Kidney tubule cell (primary cell): Measurements from ENCODE around the gene SIX3.

Source experiments
- DNase-seq: peaks from one replicate; pipeline ENCODE4 v3.0.0-alpha.2; 2018; ENCODE audit warnings: low spot score

SIX3 gene

GRCh38 chr2:44943693-44944101 is 2.2 kb downstream of the SIX3 start:
- no peak for DNase-seq

- no peak for DNase-seq
Measured at GRCh38 chr2:44944102-44944951, 2.8 kb downstream of the SIX3 start.

GRCh38 chr2:44944952-44945612 is 3.6 kb downstream of the SIX3 start:
- no peak for DNase-seq

GRCh38 chr2:44945676-44946371 is 4.3 kb downstream of the SIX3 start:
- no peak for DNase-seq

GRCh38 chr2:44946372-44947027 is 5.0 kb downstream of the SIX3 start:
- DNase-seq = no peak

- no peak for DNase-seq
Measured at GRCh38 chr2:44947028-44947375, 5.5 kb downstream of the SIX3 start.

GRCh38 chr2:44948565-44949328 is 7.2 kb downstream of the SIX3 start:
- no peak for DNase-seq

- peak; percentile 81 for DNase-seq
Measured at GRCh38 chr2:44949329-44950151, 8.0 kb downstream of the SIX3 start.

- DNase-seq = no peak
Measured at GRCh38 chr2:44950646-44951045, 9.1 kb downstream of the SIX3 start.

- no peak for DNase-seq
Measured at GRCh38 chr2:44951124-44951523, 9.6 kb downstream of the SIX3 start.

- no peak for DNase-seq
Measured at GRCh38 chr2:44951714-44952113, 10.2 kb downstream of the SIX3 start.

- peak; percentile 73 for DNase-seq
Measured at GRCh38 chr2:44952143-44952805, 10.8 kb downstream of the SIX3 start.

- DNase-seq = no peak
Measured at GRCh38 chr2:44952806-44953498, 11.4 kb downstream of the SIX3 start.

- no peak for DNase-seq
Measured at GRCh38 chr2:44953499-44953883, 12.0 kb downstream of the SIX3 start.

GRCh38 chr2:44954447-44954888 is 13.0 kb downstream of the SIX3 start:
- DNase-seq = no peak

- DNase-seq = no peak
Measured at GRCh38 chr2:44954889-44955592, 13.5 kb downstream of the SIX3 start.

- DNase-seq = peak; percentile 62
Measured at GRCh38 chr2:44955593-44956392, 14.3 kb downstream of the SIX3 start.

- no peak for DNase-seq
Measured at GRCh38 chr2:44956843-44957242, 15.3 kb downstream of the SIX3 start.
